ENCODE measurements around the gene GPR150. TPM values are rescaled to one million over a fixed set of nuclear protein-coding genes. Genes with fewer than 3 reads are reported as not detected.
"Not testable (repeated sequence)": the region's sequence is repeated elsewhere in the genome, so short reads cannot be mapped to it uniquely, and the experiment has no call there.

The GPR150 gene
- total RNA-seq, 3 donors from 2014 or later (not counting 1 experiment from before 2014, with no cell fraction given), result 0.63 to 0.97 (median 0.89) TPM

- H3K36me3 Mint-ChIP-seq, result no peaks in the 10 kb centered on the region
- no peak for TF ChIP-seq CTCF (IDR thresholded peaks at IDR 0.05)
- 50% methylated on average over 3 of the region's 4 CpGs for WGBS (ENCODE audit: insufficient coverage)
- ATAC-seq (peak; percentile 97 to 99 (median 98)), DNase-seq (peak; percentile 39 to 84)
- H3K4me1 Mint-ChIP-seq, result peaks cover 11 to 12% of the 10 kb centered on the region in 2 donors
- peak overlapping the region; percentile 74 to 85 for H3K27ac Mint-ChIP-seq
- intact Hi-C loops (cut with micrococcal nuclease), result no loop called here
- Histone ChIP-seq H3K27ac (ENCODE audit: low read length) (peak overlapping the region; percentile 19), H3K4me3 (ENCODE audit: low read length) (no peak overlapping the region), H3K36me3 (ENCODE audit: control insufficient read depth, insufficient read depth, low read length) (no peaks in the 10 kb centered on the region), H3K27me3 (ENCODE audit: control insufficient read depth, insufficient read depth, low read length) (no peaks in the 10 kb centered on the region), H3K9me3 (ENCODE audit: control insufficient read depth, insufficient read depth, low read length) (no peaks in the 10 kb centered on the region), H3K4me1 (ENCODE audit: control insufficient read depth, insufficient read depth, low read length) (peaks cover 4% of the 10 kb centered on the region)
- H3K9me3 Mint-ChIP-seq, result no peaks in the 10 kb centered on the region
- H3K4me3 Mint-ChIP-seq, result peak overlapping the region; percentile 5
- peaks cover 0 to 2% of the 10 kb centered on the region in 2 donors for H3K27me3 Mint-ChIP-seq (ENCODE audit: low read depth in 2 of 2)
Observed at GRCh38 chr5:95631991-95632675, 12.2 kb downstream of the GPR150 start.

- H3K4me3 Mint-ChIP-seq; H3K36me3 ChIP-seq (ENCODE audit: control insufficient read depth, insufficient read depth, low read length); intact Hi-C loops (cut with micrococcal nuclease); H3K9me3 Mint-ChIP-seq; H3K4me3 ChIP-seq (ENCODE audit: low read length); H3K36me3 Mint-ChIP-seq; H3K27me3 Mint-ChIP-seq (ENCODE audit: low read depth in 2 of 2); H3K27me3 ChIP-seq (ENCODE audit: control insufficient read depth, insufficient read depth, low read length); H3K9me3 ChIP-seq (ENCODE audit: control insufficient read depth, insufficient read depth, low read length); ATAC-seq; DNase-seq; H3K27ac Mint-ChIP-seq; H3K4me1 ChIP-seq (ENCODE audit: control insufficient read depth, insufficient read depth, low read length); H3K27ac ChIP-seq (ENCODE audit: low read length): not testable (repeated sequence)
- peaks cover 11 to 12% of the 10 kb centered on the region in 2 donors for H3K4me1 Mint-ChIP-seq
- no CpG with 5 or more reads among the region's 2 CpGs for WGBS (ENCODE audit: insufficient coverage)
Observed at GRCh38 chr5:95632942-95633341, 13.1 kb downstream of the GPR150 start.

GRCh38 chr5:95633671-95634070, 13.8 kb downstream of the GPR150 start:
- Histone ChIP-seq H3K9me3 (ENCODE audit: control insufficient read depth, insufficient read depth, low read length) (no peaks in the 10 kb centered on the region), H3K36me3 (ENCODE audit: control insufficient read depth, insufficient read depth, low read length) (no peaks in the 10 kb centered on the region), H3K27me3 (ENCODE audit: control insufficient read depth, insufficient read depth, low read length) (no peaks in the 10 kb centered on the region), H3K4me3 (ENCODE audit: low read length) (no peak overlapping the region), H3K4me1 (ENCODE audit: control insufficient read depth, insufficient read depth, low read length) (peaks cover 4% of the 10 kb centered on the region), H3K27ac (ENCODE audit: low read length) (no peak overlapping the region)
- Mint-ChIP-seq H3K36me3 (no peaks in the 10 kb centered on the region), H3K4me1 (peaks cover 11 to 12% of the 10 kb centered on the region in 2 donors), H3K27me3 (ENCODE audit: low read depth in 2 of 2) (peaks cover 5 to 8% of the 10 kb centered on the region in 2 donors), H3K9me3 (no peaks in the 10 kb centered on the region), H3K27ac (peak overlapping the region in 1 of 2 donors; percentile 52), H3K4me3 (no peak overlapping the region)
- DNase-seq (no peak), ATAC-seq (no peak)
- WGBS (ENCODE audit: insufficient coverage), result 100% methylated on average over 3 of the region's 3 CpGs
- intact Hi-C loops (cut with micrococcal nuclease), result no loop called here
- TF ChIP-seq CTCF (IDR thresholded peaks at IDR 0.05), result no peak

- Mint-ChIP-seq H3K4me3 (no peak overlapping the region), H3K36me3 (no peaks in the 10 kb centered on the region), H3K27me3 (ENCODE audit: low read depth in 2 of 2) (peaks cover 6 to 10% of the 10 kb centered on the region in 2 donors), H3K4me1 (peaks cover 11 to 12% of the 10 kb centered on the region in 2 donors), H3K9me3 (no peaks in the 10 kb centered on the region), H3K27ac (no peak overlapping the region)
- Histone ChIP-seq H3K4me1 (ENCODE audit: control insufficient read depth, insufficient read depth, low read length) (peaks cover 4% of the 10 kb centered on the region), H3K36me3 (ENCODE audit: control insufficient read depth, insufficient read depth, low read length) (no peaks in the 10 kb centered on the region), H3K9me3 (ENCODE audit: control insufficient read depth, insufficient read depth, low read length) (no peaks in the 10 kb centered on the region), H3K4me3 (ENCODE audit: low read length) (no peak overlapping the region), H3K27ac (ENCODE audit: low read length) (no peak overlapping the region), H3K27me3 (ENCODE audit: control insufficient read depth, insufficient read depth, low read length) (no peaks in the 10 kb centered on the region)
- ATAC-seq (no peak), DNase-seq (no peak)
- intact Hi-C loops (cut with micrococcal nuclease), result no loop called here
- TF ChIP-seq CTCF (IDR thresholded peaks at IDR 0.05), result no peak
- WGBS (ENCODE audit: insufficient coverage), result 100% methylated on average over 1 of the region's 3 CpGs
Observed at GRCh38 chr5:95634081-95634480, 14.2 kb downstream of the GPR150 start.
